Natural killer cell (primary cell): Measurements from ENCODE around the gene PPP3CA. TPM values are rescaled to one million over a fixed set of nuclear protein-coding genes. Genes with fewer than 3 reads are reported as not detected.
A peak's percentile ranks its signal among the peaks of the same experiment; 100 is the strongest.

ENCODE experiments used
- ATAC-seq, 3 donors: fragments of 150-1000 bp in 2 of 3; fragments of 200-7000 bp in 1 of 3; cut with Tn5 transposase; 1 replicate in 1 of 3; 2 replicates in 2 of 3; pipeline ENCODE4 v1.10.0; 2021; ENCODE audit warnings: mild to moderate bottlenecking in 2 of 3, moderate library complexity in 2 of 3
- DNase-seq, 2 donors: peaks; one replicate each; pipeline versions ENCODE4 v3.0.0 to v3.0.0-alpha.2; 2013 to 2021; ENCODE audit warnings: mixed read lengths in 1 of 2
- H3K27ac ChIP-seq: one replicate; pipeline ENCODE4 v1.5.1; 2013; ENCODE audit warnings: mild to moderate bottlenecking, low read length
- H3K27me3 ChIP-seq: one replicate; pipeline ENCODE4 v1.6.1; 2013; ENCODE audit warnings: low read length; ENCODE audit not compliant: control insufficient read depth, insufficient read depth
- H3K36me3 ChIP-seq: one replicate; pipeline ENCODE4 v1.6.1; 2013; ENCODE audit warnings: low read length; ENCODE audit not compliant: control insufficient read depth, insufficient read depth
- H3K4me1 ChIP-seq: one replicate; pipeline ENCODE4 v1.6.1; 2013; ENCODE audit warnings: low read length; ENCODE audit not compliant: control insufficient read depth, insufficient read depth
- H3K4me3 ChIP-seq: one replicate; pipeline ENCODE4 v1.5.1; 2013; ENCODE audit warnings: low read length
- H3K9me3 ChIP-seq: one replicate; pipeline ENCODE4 v1.6.1; 2013; ENCODE audit warnings: low read length; ENCODE audit not compliant: control insufficient read depth, insufficient read depth
- H3K27ac Mint-ChIP-seq, 2 donors: one replicate each; pipeline ENCODE4 v1.8.0; 2022; ENCODE audit warnings: mild to moderate bottlenecking in 2 of 2, mixed read lengths in 2 of 2, moderate library complexity in 1 of 2
- H3K27me3 Mint-ChIP-seq, 2 donors: one replicate each; pipeline ENCODE4 v1.8.0; 2022; ENCODE audit warnings: low read depth in 2 of 2, mixed read lengths in 2 of 2
- H3K36me3 Mint-ChIP-seq: one replicate; pipeline ENCODE4 v1.8.0; 2022; ENCODE audit warnings: mixed read lengths
- H3K4me1 Mint-ChIP-seq, 2 donors: one replicate each; pipeline ENCODE4 v1.8.0; 2022; ENCODE audit warnings: mixed read lengths in 2 of 2
- H3K4me3 Mint-ChIP-seq: one replicate; pipeline ENCODE4 v1.8.0; 2022; ENCODE audit warnings: mild to moderate bottlenecking, moderate library complexity, mixed read lengths
- H3K9me3 Mint-ChIP-seq, 2 donors: one replicate each; pipeline ENCODE4 v1.8.0; 2022; ENCODE audit warnings: mixed read lengths in 2 of 2
- CTCF ChIP-seq: fragments of 200-600 bp; IDR thresholded peaks from one replicate; pipeline ENCODE4 v1.8.0; 2022; ENCODE audit warnings: antibody characterized with exemption
- WGBS: methylation state at CpG from one replicate; pipeline ENCODE4 v1.1.7; 2013; ENCODE audit warnings: missing lambda C conversion rate; ENCODE audit not compliant: insufficient coverage; 5-methylcytosine and 5-hydroxymethylcytosine counted together
- intact Hi-C: fragments of 100-400 bp; cut with micrococcal nuclease; formaldehyde crosslinking; loops from one replicate; pipeline ENCODE4 v1.14.2; 2022
- total RNA-seq, 4 donors: library from RNA; stranded (reverse); fragments of 120-200 nt in 1 of 4; gene quantifications; one replicate each; pipeline versions ENCODE4 v1.2.3 to v1.2.4, GENCODE V29; 2013 to 2022

Gene PPP3CA
- total RNA-seq, 3 donors from 2014 or later (not counting 1 experiment from before 2014, with no cell fraction given), result 53.1 to 73.1 (median 58.0) TPM

DNA sequence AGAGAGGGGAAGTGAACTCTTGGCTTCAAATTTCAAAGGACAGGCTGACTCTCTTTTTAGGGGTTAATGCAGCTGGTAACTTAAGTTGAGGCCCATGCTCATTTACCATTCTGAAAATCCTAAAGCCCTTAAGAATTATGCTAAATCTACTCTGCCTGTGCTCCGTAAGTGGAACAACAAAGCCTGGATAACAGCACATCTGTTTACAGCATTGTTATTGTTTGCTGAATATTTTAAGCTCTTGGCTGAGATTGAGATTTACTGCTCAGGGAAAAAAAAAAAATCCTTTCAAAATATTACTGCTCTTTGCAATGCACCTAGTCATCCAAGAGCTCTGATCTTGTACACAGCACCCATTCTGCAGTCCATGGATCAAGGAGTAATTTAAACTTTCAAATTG is 17.7 kb downstream of the PPP3CA start:
- H3K4me3 Mint-ChIP-seq, result no peak overlapping the region
- DNase-seq, result no peak
- no peaks in the 10 kb centered on the region for H3K27me3 ChIP-seq
- no peaks in the 10 kb centered on the region for H3K27me3 Mint-ChIP-seq
- H3K36me3 Mint-ChIP-seq, result no peaks in the 10 kb centered on the region
- intact Hi-C loops, result loop anchor here (5.0 kb wide), 2 partner anchors 47 to 88 kb away; no protein-coding TSS in a partner anchor
- no peak for TF ChIP-seq CTCF
- H3K4me1 ChIP-seq, result peaks cover 18% of the 10 kb centered on the region
- no peaks in the 10 kb centered on the region for H3K36me3 ChIP-seq
- 100% methylated on average over 1 of the region's 1 CpG for WGBS
- no peaks in the 10 kb centered on the region for H3K9me3 Mint-ChIP-seq
- peaks cover 73 to 89% of the 10 kb centered on the region in 2 donors for H3K4me1 Mint-ChIP-seq
- no peak overlapping the region for H3K27ac ChIP-seq
- no peaks in the 10 kb centered on the region for H3K9me3 ChIP-seq
- H3K4me3 ChIP-seq, result no peak overlapping the region
- H3K27ac Mint-ChIP-seq, result peak overlapping the region; percentile 16 to 92
- ATAC-seq, result no peak

GRCh38 chr4:101328063-101328602 is 19.2 kb downstream of the PPP3CA start:
- H3K4me3 ChIP-seq, result no peak overlapping the region
- H3K4me3 Mint-ChIP-seq, result peak overlapping the region; percentile 74
- peak in 1 of 2 donors; percentile 78 for DNase-seq
- H3K4me1 Mint-ChIP-seq, result peaks cover 85 to 93% of the 10 kb centered on the region in 2 donors
- peak; percentile 76 to 84 (median 84) for ATAC-seq
- no peaks in the 10 kb centered on the region for H3K36me3 Mint-ChIP-seq
- H3K27me3 Mint-ChIP-seq, result no peaks in the 10 kb centered on the region
- no peaks in the 10 kb centered on the region for H3K36me3 ChIP-seq
- intact Hi-C loops, result loop anchor here (1.0 to 5.0 kb wide), 3 partner anchors 17 to 89 kb away; no protein-coding TSS in a partner anchor
- H3K27me3 ChIP-seq, result no peaks in the 10 kb centered on the region
- H3K9me3 ChIP-seq, result no peaks in the 10 kb centered on the region
- TF ChIP-seq CTCF, result no peak
- peak overlapping the region; percentile 80 for H3K27ac ChIP-seq
- H3K27ac Mint-ChIP-seq, result peak overlapping the region; percentile 90 to 92
- H3K9me3 Mint-ChIP-seq, result peaks cover 0 to 2% of the 10 kb centered on the region in 2 donors
- H3K4me1 ChIP-seq, result peaks cover 16% of the 10 kb centered on the region
- WGBS, result 12% methylated on average over 4 of the region's 4 CpGs

DNA sequence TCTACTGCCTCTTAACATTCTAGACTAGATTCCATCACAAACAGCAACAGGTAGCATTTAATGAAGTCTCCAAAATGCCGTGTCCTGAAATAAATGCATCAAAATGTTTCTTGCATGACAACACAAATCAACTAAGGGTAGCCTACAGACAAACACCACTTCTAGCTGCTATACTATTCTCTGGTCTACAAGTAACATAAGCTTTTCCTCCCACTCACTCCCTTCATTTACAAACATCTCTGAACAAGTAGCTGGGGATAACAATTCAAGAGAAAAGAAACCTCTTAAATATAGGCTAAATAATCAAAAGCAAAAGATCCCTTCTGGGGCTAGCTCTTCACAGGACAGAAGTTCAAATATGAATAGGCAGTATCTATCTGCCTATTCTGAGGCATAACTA is 20.8 kb downstream of the PPP3CA start:
- WGBS, result 95% methylated on average over 1 of the region's 1 CpG
- ATAC-seq (no peak), DNase-seq (no peak)
- no peaks in the 10 kb centered on the region for H3K27me3 ChIP-seq
- Mint-ChIP-seq H3K27me3 (no peaks in the 10 kb centered on the region), H3K4me1 (peaks cover 83 to 89% of the 10 kb centered on the region in 2 donors), H3K4me3 (peak overlapping the region; percentile 55), H3K27ac (peak overlapping the region; percentile 90 to 92), H3K36me3 (no peaks in the 10 kb centered on the region), H3K9me3 (peaks cover 0 to 2% of the 10 kb centered on the region in 2 donors)
- TF ChIP-seq CTCF, result no peak
- H3K9me3 ChIP-seq, result no peaks in the 10 kb centered on the region
- H3K27ac ChIP-seq, result peak overlapping the region; percentile 80
- H3K36me3 ChIP-seq, result no peaks in the 10 kb centered on the region
- intact Hi-C loops, result loop anchor here (5.0 kb wide), 2 partner anchors 44 to 91 kb away; no protein-coding TSS in a partner anchor
- H3K4me1 ChIP-seq, result peaks cover 16% of the 10 kb centered on the region
- H3K4me3 ChIP-seq, result no peak overlapping the region
